ENCODE results near the gene CSNK1A1. TPM values are rescaled to one million over a fixed set of nuclear protein-coding genes. Genes with fewer than 3 reads are reported as not detected.
"Not testable (repeated sequence)": the region's sequence is repeated elsewhere in the genome, so short reads cannot be mapped to it uniquely, and the experiment has no call there.

The CSNK1A1 gene
- total RNA-seq, 1 donor from 2014 or later: 191 TPM

DNA sequence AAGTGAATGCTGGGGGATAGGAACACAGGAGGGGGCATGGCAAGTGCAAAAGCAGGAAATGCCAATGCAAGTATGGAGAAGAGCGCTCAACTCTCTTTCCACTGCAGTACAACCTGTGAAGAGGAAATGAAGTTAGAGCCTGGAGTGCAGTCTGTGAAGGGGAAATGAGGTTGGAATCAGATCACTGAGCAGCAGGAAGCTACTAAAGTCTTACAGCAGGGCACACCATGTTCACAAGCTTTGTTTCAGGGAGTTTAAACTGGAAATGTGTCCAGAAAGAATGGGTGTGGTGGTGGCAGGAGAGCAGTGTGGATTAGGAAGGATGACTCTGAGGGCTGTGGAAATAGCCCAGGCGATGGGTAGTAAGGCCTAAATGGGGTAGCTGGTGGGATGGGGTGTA, 45.5 kb upstream of the CSNK1A1 start:
- peak; percentile 55 for ATAC-seq

DNA sequence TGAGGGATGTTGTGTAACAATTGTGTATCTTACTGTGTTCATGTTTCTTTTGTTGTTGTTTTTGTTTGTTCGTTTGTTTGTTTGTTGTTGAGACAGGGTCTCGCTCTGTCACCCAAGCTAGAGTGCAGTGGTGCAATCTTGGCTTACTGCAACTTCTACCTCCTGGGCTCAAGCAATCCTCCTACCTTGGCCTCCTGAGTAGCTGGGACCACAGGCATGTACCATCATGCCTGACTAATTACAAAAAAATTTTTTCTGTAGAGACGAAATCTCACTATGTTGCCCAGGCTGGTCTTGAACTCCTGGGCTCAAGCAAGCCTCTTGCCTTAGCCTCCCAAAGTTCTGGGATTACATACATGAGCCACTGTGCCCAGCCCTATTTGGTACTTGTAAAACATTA, 43.9 kb upstream of the CSNK1A1 start:
- DNase-seq; H3K4me3 ChIP-seq; intact Hi-C loops (cut with DNase I); H3K9me3 ChIP-seq; H3K27ac ChIP-seq; H3K27me3 ChIP-seq; ATAC-seq; H3K4me1 ChIP-seq: not testable (repeated sequence)
- peaks cover 10% of the 10 kb centered on the region for H3K36me3 ChIP-seq

More for the DNA sequence above, 45.5 kb upstream of the CSNK1A1 start:
- no peak overlapping the region for H3K4me3 ChIP-seq
- DNase-seq: no peak
- H3K9me3 ChIP-seq: no peaks in the 10 kb centered on the region
- peaks cover 9% of the 10 kb centered on the region for H3K4me1 ChIP-seq
- H3K27ac ChIP-seq: peak overlapping the region; percentile 72
- TF ChIP-seq, protein P1, sequence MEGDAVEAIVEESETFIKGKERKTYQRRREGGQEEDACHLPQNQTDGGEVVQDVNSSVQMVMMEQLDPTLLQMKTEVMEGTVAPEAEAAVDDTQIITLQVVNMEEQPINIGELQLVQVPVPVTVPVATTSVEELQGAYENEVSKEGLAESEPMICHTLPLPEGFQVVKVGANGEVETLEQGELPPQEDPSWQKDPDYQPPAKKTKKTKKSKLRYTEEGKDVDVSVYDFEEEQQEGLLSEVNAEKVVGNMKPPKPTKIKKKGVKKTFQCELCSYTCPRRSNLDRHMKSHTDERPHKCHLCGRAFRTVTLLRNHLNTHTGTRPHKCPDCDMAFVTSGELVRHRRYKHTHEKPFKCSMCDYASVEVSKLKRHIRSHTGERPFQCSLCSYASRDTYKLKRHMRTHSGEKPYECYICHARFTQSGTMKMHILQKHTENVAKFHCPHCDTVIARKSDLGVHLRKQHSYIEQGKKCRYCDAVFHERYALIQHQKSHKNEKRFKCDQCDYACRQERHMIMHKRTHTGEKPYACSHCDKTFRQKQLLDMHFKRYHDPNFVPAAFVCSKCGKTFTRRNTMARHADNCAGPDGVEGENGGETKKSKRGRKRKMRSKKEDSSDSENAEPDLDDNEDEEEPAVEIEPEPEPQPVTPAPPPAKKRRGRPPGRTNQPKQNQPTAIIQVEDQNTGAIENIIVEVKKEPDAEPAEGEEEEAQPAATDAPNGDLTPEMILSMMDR (IDR thresholded peaks at IDR 0.05): no peak
- peaks cover 20% of the 10 kb centered on the region for H3K36me3 ChIP-seq
- no peaks in the 10 kb centered on the region for H3K27me3 ChIP-seq
- intact Hi-C loops (cut with DNase I): no loop called here

DNA sequence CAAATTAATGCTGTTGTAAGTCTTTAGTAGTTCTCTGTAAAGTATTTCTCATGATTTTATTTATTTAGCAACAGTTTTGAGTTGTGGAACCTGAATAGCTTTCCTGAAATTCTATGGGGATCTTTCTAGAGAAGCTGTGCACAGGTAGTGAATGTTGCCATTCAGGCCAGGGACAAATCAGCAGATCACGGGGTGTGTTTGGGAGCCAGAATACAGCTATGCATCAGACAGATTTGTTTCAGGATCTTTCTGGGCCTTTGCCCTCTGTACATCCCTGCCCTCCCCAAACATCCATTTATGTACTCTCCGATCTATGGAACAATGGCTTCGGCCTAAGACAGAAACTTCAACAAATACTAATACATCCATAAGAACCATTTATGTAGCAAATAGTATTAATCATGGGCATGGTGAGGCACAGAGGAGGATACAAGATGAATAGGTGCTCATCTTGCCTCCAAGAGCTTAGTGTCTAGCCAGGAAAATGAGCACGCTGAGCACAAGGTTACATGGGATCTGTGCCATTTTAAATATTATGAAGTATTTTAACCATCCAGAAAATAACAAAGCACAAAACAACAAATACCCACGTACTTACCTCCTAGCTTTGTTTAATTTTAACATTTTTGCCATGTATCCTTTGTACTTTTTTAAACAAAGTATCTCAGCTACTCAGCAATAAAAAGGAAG, 43.1 kb upstream of the CSNK1A1 start:
- H3K27ac ChIP-seq: no peak overlapping the region
- H3K4me3 ChIP-seq: no peak overlapping the region
- TF ChIP-seq, protein P1 (IDR thresholded peaks at IDR 0.05): no peak
- peaks cover 9% of the 10 kb centered on the region for H3K4me1 ChIP-seq
- intact Hi-C loops (cut with DNase I): no loop called here
- no peaks in the 10 kb centered on the region for H3K27me3 ChIP-seq
- no peak for ATAC-seq
- H3K9me3 ChIP-seq: no peaks in the 10 kb centered on the region
- no peak for DNase-seq
- peaks cover 6% of the 10 kb centered on the region for H3K36me3 ChIP-seq

DNA sequence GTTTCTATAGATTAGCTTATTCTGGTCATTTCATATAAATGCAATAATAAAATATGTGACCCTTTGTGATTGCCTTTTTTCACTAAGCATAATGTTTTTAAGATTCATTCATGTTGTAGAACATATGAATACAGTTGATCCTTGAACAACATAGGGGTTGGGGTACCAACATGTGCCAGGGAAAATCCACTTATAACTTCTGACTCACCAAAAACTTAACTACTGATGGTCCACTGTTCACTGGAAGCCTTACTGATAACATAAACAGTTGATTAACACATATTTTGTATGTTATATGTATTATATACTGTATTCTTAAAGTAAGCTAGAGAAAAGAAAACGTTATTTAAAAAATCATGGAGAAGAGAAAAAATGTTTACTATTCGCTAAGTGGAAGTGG, 42.1 kb upstream of the CSNK1A1 start:
- H3K27ac ChIP-seq: no peak overlapping the region
- intact Hi-C loops (cut with DNase I): no loop called here
- TF ChIP-seq, protein P1 (IDR thresholded peaks at IDR 0.05): no peak
- ATAC-seq (no peak), DNase-seq (no peak)
- H3K9me3 ChIP-seq: no peaks in the 10 kb centered on the region
- H3K4me1 ChIP-seq: peaks cover 9% of the 10 kb centered on the region
- no peak overlapping the region for H3K4me3 ChIP-seq
- H3K36me3 ChIP-seq: no peaks in the 10 kb centered on the region
- H3K27me3 ChIP-seq: no peaks in the 10 kb centered on the region

DNA sequence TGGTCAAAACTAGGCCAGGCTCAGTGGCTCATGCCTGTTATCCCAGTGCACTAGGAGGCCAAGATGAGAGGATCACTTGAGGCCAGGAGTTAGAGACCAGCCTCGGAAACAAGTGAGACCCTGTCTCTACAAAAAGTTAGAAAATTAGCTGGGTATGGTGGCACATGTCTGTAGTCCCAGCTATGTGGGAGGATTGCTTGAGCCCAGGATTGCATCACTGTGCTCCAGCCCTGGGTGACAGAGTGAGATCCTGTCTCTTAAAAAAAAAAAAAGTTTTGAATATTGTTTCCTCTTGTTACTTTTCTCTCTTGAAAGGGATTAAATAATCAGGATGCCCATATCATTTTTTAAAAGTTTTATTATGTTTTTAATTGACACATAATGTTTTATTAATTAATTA, 37.7 kb upstream of the CSNK1A1 start:
- TF ChIP-seq, protein P1 (IDR thresholded peaks at IDR 0.05): no peak
- H3K9me3 ChIP-seq: no peaks in the 10 kb centered on the region
- H3K36me3 ChIP-seq: no peaks in the 10 kb centered on the region
- ATAC-seq (peak; percentile 65), DNase-seq (no peak)
- H3K27ac ChIP-seq: no peak overlapping the region
- peaks cover 17% of the 10 kb centered on the region for H3K4me1 ChIP-seq
- no peak overlapping the region for H3K4me3 ChIP-seq
- no peaks in the 10 kb centered on the region for H3K27me3 ChIP-seq
- intact Hi-C loops (cut with DNase I): no loop called here

DNA sequence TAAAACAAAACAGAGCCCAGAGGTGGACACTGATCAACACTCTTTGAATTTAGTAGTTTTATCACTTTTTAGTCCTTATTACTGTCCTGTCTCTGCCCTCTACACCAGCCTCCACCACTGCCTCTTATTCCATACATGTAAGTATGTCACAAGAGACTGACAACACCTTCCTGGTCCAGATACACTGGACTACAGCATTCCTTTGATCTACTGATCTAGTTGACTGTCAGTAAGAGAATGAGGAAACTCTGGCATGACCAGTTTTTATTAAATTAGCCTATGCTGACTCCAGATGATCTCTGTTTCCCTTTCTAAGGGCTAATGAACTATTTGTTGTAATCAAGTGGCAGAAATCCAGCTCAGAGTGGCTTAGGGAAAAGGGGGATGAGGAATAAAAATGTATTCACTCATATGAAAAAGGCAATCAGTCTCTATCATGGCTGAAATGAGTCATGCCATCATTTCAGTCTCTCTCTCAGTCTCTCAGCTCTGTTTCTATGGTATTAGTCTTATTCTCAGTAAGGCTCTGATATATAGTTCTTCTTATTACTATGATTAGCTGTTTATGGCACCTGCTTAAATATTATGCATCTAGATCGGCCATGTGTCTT, 35.6 kb upstream of the CSNK1A1 start:
- Histone ChIP-seq H3K4me1 (peaks cover 29% of the 10 kb centered on the region), H3K9me3 (no peaks in the 10 kb centered on the region), H3K36me3 (no peaks in the 10 kb centered on the region), H3K27me3 (no peaks in the 10 kb centered on the region), H3K4me3 (no peak overlapping the region), H3K27ac (peak overlapping the region; percentile 11)
- TF ChIP-seq, protein P1 (IDR thresholded peaks at IDR 0.05): no peak
- intact Hi-C loops (cut with DNase I): no loop called here
- ATAC-seq (no peak), DNase-seq (no peak)

Data from upper lobe of right lung (tissue), 1 donor.